Dermis microvascular lymphatic vessel endothelial cell (primary cell): ENCODE measurements around the gene LRRC47. TPM values are rescaled to one million over a fixed set of nuclear protein-coding genes. Genes with fewer than 3 reads are reported as not detected.
"Not testable (repeated sequence)": the region's sequence is repeated elsewhere in the genome, so short reads cannot be mapped to it uniquely, and the experiment has no call there.

Source experiments
- DNase-seq, 2 donors: peaks; one replicate each; pipeline versions ENCODE4 v3.0.0 to v3.0.0-alpha.2; 2010; ENCODE audit warnings: low read depth in 2 of 2
- total RNA-seq: library from RNA; depleted of rRNA; stranded (reverse); fragments of >200 nt; gene quantifications from 2 replicates; pipeline ENCODE4 v1.2.1, GENCODE V29; 2014

LRRC47 gene
- total RNA-seq, 1 donor from 2014 or later = 20.2 TPM

DNA sequence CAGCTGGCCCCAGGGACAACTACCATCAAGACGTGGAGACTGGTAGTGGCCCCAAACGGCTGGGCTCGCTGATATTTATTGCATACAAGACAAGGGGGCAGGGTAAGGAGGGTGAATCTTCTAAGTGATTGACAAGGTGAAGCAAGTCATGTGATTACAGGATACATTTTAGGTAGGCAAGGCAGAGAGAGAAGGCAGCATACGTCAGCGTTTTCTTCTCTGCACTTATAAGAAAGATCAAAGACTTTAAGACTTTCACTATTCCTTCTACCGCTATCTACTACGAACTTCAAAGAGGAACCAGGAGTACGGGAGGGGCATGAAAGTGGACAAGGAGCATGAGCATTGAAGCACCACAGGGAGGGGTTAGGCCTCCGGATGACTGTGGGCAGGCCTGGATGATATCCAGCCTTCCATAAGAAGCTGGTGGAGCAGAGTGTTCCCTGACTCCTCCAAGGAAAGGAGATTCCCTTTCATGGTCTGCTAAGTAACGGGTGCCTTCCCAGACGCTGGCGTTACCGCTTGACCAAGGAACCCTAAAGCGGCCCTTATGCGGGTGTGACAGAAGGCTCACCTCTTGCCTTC lies 47.9 kb downstream of the LRRC47 start:
- not testable (repeated sequence) for DNase-seq

DNA sequence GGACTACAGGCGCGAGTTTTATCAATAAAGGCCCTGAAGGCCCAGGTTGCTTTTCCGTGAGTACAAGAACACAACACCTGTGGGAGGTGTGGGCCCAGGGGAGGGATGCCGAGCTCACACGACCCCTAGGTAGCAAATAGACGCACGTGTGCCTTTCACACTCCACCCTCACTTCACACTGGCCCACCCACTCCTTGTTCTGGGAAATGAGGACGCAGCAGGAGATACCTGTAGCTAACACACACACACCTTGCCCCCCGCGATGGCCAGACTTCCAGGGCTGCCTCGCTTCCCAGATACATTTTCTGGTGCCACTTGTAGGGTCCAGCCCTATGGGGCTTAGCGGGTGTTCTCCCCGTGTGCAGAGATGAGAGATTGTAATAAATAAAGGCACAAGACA lies 48.4 kb downstream of the LRRC47 start:
- no peak for DNase-seq

DNA sequence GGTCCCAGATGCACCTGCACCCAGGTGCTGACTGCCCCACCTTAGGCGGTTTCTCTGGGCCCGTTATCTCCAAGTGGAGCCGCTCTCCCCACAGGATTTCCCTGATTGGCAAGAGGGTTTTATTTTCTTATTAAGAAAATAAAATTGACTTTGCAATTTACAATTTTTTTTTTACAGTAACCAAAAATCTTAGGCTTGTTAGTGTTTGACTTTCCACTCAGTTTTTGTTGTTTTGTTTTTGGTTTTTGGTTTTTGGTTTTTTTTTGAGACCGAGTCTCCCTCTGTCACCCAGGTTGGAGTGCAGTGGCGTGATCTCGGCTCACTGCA lies 48.8 kb downstream of the LRRC47 start:
- no peak for DNase-seq

DNA sequence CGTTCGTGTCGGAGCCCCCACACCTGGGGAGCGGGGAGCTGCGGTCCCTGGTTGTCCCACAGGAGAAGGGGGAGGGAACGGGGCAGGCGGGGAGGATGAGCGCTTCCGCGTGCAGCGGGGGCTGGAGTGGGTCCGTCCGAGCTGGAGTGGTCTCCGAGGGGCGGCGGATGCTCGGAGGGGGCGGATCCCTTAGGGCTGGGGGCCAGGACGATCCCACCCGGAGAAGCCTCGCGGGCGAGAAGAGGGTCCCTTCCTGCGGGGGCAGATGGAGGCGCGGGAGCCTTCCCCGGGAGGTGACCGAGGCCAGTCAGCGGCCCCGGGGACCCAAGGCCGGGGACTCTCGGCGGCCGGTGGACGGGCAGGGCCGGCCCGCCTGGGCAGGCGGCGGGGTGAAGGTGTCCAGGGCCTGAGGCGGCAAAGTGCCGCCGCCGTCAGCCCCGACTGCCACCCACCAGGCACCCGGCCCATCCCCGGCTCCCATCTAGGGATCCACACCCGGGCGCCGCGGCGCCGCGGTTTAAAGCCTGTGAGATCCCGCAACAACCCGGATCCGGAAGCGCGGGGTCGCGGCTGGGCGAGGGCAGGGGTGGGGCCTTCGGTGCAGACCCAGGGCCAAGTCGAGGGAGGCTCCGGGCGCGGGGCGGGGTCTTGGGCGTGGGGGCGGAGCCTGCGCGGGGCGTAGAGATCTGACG lies 49.3 kb downstream of the LRRC47 start:
- DNase-seq = peak; percentile 48 to 74

DNA sequence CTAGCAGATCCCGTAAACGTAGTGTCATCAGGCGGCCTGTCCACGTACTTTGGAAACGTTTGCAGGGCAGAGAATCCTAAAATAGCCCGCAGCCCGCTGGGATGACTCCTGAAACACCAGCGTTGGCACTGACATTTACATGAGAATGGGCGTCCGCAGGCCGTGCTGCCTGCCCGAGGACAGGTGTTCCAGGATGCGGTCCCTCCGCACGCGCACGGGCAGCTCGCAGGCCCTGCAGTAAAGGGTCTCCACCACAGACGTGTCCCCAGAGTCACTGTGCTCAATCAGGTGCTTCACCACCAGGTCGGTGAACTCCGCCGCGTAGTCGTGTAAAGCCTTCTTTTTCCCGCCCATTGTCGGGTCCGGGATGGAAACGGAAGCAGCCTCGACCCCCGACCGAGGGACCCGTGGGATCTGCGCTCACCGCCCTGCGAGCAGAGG lies 49.9 kb downstream of the LRRC47 start:
- DNase-seq = no peak

DNA sequence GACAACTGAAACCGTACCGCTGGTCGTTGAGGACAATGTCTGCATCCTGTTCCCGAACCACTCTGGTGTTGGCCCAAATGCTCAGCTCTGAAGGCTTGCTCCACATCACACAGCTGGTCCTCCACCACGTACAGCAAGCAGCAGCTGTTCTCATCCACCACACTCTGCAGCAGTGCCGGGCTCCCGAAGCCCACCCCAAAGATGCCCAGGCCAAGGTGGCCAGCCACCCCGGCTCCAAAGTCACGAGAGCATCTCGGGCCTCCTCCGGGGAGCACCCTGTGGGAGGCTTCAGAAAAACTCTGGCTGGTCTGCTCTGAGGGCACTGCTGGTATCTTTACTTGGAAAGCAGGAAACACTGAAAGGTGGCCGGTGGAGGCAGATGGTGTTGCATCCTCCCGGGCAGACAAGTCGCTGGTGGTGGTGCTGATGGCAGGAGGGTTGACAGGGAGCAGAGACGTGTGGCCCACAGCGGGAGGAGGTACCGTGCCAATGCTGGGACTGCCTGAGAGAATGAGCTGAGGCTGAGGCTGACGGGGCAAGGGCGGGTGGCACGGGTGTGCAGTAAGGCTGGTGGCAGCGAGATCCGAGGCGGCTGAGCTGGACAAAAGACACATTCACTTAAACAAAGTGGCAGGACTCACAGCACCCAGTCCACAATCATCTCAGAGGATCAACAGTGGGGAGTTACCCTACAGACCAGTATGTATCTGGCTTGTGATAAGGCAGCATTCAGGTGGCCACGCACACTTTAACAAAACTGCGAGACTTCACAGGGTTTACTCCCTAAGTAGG lies 50.5 kb downstream of the LRRC47 start:
- no peak for DNase-seq

DNA sequence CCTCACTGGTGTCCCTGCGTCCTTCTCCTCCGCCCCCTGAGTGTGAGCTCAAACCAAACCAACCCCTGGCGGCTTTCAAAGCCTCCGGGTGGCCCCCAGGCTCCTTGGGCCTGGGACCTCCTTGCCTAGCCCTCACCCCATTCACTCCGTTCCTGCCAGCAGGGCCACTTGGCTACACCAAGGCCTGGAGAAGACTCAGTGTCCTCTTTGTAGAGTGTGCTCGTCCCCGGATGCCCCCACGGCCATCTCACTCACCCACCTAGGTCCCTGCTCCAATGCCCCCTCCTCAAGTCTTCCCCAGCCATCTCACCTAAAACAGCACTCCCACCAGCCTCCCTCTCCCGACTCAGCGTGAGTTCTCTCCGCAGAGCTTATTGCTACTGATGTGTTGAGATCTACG lies 51.2 kb downstream of the LRRC47 start:
- no peak for DNase-seq

DNA sequence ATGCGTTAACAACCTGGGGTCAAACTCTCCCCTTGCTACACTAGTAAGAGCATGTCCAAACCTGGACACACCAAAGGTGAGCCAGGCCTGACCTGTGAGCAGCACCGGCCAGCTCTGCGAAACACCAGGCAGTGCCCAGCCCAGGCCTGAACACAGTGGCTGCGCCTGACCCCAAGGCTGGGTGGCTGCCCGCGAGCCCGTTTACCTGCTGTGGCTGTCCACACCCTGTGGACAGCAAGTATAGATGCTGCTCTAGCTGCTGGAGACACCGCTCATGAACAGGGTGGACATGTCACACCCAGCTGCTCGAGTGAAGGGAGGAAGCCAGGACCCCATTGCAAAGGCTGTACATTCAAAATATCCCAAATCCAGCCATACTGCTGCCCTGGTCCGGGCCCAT lies 51.7 kb downstream of the LRRC47 start:
- DNase-seq = no peak

DNA sequence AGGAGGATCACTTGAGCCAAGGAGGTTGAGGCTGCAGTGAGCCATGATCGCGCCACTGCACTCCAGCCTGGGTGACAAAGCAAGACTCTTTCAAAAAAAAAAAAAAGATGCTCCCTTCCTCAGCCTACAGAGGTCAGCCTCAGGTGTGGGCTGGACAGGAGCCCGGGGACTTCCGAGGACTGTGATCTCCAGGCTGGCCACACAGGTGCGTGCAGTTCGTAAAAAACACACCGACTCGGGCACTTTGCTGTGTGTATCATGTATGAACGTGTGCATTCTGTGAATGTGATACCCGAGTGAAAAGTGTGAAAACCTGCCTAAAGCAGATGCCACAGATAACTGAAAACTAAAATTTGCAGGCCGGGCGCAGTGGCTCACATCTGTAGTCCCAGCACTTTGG lies 52.5 kb downstream of the LRRC47 start:
- no peak for DNase-seq

DNA sequence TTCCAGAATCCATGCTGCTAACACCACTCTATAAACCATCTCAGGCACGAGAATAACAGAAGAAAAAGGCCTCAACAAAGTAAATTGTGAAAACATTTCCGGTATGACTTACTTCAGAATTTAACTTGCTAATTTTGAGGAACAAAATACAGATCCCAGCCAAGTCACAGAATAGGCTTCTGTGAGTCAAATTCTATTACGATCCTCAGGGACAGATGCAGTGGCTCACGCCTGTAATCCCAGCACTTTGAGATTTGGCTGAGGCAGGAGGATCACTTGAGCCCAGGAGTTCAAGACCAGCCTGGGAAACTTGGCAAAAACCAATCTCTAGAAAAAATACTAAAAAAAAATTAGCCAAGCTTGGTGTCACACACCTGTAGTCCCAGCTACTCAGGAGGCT lies 52.9 kb downstream of the LRRC47 start:
- no peak for DNase-seq

DNA sequence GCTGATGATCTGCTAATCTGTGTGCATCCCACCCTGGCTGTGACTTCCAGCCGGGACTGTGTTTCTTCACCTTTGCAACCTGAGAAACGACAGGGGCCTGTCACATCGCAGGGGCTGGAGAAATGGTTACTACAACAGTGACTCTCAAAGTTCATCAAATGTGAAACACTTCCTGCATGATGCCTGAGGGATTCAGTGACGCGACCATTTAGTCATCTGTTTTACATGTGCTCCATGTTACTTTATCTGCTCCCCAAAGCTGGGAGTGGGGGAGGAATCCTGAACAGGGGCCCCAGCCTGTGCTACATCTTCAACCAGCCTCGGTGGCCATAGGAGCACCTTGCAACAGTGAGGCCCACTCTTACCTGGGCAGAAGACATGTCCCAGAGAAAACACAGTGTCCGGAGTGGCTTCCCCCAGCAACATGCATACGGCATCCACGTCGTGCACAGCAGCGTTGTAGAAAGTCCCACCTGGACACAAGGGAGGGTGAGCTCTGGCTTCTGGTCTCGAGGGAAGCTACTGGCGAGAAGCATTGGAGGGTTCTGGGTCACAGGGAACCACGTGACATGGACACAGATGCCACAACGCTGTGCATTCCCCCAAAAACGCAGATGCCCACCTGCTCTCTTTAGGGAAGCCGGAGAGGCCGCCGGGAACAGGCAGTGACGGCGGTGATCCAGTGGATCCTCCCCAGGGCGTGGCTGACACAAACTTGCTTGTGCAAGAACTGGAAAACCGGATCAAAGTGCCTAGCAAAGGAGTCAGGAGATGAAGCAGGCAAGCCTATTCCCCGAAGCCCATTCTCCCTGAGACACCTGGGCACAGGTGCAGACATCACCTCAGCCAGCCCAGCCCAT lies 53.6 kb downstream of the LRRC47 start:
- no peak for DNase-seq

DNA sequence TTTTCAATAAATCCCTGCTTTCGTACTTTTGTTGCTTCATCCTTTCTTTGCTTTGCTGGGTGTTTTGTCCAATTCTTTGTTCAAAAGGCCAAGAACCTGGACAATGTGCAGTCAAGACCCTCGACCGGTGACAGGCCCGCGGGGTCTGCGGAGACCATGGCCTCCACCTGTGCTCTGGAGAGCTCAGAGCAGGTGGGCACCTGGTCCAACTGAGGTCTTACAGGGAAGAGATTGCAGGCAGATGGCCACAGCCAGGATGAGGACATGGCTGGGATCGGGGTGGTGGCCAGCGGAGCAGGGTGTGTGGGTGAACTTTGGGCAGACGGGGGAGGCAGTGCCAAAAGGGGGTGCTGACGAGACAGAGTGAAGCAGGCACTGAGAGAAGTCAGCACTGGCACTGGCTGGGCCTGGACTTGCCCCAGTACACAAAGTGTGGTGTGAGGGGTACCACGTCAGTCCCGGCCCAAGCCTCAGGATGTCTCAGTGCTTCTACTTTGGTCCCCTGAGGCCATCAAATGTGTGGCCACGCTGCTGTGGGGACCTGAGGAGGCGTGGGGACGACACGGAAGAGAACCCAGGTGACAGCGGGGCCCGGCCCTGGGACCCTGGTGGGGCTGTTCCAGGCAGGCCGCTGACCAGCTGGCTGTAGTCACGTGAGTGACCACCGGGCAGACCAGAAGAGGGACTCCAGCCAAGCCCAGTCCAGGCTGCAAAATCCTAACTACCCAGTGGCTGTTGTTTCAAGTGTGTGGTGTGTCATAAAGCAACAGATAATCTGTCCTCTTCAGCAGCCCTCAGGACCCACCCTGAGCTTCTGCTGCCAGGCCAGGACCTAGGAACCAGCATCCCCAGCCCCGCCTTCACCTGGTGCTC lies 54.5 kb downstream of the LRRC47 start:
- no peak for DNase-seq

DNA sequence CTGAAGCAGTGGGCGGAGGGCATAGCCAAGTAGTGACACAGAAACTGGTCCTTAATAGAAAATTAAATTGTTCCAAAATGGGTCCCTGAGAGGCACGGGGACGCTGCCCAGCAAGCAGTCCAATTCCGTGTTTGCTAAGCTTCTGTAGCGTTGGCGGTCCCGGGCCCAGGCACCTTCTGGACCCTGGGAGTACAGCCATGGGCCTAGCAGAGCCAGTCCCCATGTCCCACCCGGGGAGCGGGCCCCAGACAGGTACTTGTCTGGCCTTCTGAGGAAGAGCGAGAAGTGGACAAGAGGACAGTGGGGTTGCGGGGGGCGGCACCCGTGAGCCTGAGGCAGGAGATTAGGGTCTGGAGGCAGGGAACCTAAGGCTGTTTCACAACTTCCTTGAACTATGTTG lies 55.5 kb downstream of the LRRC47 start:
- no peak for DNase-seq

DNA sequence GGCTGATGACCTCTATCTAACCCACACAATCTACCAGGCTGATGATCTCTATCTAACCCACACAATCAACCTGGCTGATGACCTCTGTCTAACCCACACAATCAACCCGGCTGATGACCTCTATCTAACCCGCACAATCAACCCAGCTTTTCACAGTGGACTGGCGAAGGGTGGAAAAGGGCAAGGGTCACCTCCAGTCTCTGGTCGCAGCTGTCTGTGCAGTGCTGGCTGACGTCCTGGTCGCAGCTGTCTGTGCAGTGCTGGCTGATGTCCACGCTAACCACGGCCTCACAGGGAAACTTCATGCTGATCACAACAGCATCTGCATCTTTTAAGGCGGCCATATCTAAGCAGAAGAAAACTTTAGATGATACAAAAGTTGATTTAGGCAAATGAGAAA lies 56.3 kb downstream of the LRRC47 start:
- DNase-seq = no peak

DNA sequence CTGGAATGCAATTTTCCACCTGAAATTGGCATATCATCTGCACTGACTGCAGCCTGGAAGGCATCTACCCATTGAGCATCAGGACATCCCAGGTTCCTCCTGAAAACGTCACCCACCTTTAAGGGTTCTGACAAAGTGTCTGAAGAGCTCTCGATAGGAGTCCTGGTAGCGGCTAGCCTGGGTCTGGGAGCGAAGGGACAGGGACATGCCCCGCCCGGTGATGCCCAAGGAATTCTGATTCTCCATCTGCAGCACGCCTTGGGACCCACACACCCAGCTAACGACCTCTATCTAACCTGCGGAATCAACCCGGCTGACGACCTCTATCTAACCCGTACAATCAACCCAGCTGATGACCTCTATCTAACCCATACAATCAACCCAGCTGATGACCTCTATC lies 57.4 kb downstream of the LRRC47 start:
- DNase-seq = no peak

DNA sequence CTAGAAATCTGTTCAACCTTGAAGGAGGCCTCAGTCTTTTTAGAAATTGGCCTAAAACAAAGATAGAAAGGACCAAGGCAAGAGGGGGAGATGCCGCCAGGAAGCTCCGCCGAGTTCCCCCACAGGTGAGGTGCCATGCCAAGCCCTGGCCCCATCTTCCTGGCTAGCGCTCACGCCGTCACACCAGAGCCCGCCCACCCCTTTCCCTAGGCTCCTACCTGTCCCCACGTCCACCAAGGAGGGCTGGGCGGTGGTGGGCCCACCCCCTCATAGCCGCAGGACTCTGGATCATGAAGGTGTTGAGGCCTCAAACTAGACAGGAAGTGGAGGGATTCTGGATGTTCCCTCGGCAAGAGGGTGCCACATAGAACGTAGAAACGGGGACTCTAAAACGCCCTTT lies 59.6 kb downstream of the LRRC47 start:
- no peak for DNase-seq

DNA sequence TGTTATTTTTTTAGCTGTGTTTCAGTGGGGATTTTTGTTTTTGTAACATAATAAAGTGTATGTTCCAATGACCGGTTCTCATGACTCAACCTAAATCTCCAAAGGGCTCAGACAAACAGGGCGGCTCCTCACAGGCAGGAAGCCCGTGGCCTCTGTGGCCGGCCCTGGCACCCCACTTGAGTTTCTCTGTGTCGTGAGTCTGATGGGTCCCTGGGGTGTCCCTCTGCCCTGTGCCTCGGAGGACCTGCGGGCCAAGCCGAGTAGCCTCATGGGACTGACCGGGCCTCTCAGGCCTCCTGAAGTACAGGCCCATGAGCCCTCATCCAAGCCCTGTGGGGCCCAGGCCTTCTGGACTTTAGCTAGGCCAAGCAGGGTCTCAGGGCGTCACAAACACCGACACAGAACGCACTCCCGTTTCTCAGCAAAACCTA lies 60.2 kb downstream of the LRRC47 start:
- no peak for DNase-seq

DNA sequence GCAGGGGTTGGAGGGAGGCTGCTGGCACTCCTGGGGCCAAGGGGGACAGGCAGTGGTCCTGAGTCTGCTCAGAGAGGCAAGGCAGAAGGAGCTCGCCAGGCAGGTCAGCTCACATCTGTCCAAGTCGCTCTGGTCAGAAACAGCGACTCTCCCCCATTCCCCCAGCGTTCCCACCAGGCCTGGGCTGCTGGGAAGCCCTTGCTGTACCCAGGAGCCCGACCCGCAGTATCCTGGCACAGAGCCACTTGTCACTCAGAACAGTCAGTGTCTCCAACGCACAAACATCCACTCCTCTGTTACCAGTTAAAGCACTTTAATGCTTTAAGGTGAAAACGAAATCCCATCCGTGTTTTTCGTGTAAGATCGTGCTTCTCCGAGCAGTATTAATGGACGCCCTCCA lies 60.6 kb downstream of the LRRC47 start:
- no peak for DNase-seq

DNA sequence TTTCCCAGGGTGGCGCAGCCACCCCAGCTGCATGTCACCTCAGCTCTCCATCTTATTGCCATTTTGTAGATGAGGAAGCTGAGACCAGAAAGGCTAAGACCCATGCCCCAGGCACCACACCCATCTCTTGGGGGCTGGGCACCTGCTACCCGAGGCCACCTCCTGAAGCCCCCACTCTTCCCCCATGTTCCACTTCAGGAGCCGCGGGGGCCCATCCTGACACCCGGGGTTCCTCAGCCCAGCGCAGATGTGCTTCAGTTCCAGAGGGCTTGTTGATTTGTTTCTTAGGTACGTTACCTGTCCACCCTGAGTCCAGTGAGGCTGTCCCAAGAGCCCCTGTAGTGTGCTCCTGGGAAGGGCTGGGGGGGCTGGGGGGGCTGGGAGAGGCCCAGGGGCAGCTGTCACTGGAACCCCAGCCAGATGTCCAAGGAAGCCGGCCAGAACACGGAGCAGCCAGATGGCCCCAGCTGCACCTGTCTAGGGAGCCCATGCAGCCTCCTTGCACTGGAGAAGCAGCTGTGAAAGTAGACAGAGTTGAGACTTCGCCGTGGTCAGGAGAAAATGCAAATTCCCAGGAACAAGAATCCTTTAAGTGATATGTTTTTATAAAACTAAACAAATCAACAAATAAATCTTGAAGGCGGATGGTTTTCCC lies 61.1 kb downstream of the LRRC47 start:
- DNase-seq = no peak

DNA sequence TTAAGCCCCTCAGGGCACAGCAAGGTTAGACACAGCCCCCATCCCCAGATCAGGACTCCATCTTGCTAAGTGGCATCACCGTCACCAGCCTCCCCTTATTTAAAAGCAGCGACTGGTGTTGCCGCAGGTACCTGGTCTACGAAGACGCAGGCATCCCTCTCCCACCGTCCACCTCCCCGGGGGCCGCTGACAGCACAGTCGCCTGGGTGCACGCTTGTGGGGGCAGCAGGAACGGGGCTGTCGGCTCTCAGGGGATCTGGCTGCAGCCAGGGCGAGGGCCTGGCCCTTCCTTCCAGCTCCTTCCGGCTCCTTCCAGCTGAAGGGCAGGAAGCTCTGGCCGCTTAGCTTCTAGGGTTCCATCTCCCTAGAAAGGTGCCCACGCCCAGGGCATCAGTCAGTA lies 61.7 kb downstream of the LRRC47 start:
- DNase-seq = no peak
